Anterior cingulate cortex (tissue), 58 donors: ENCODE results near the gene ITSN1.

ENCODE experiments used
- DNase-seq, 58 donors: peaks; one replicate each; lab custom pipeline; 2025; lab: John Stamatoyannopoulos, UW

ITSN1 gene

GRCh38 chr21:33828083-33828482, 185.8 kb downstream of the ITSN1 start:
- DNase-seq = peak in 3 of 58 donors; percentile 11 to 36 (median 28)

GRCh38 chr21:33828577-33828976, 186.3 kb downstream of the ITSN1 start:
- no peak for DNase-seq

GRCh38 chr21:33829844-33830243, 187.5 kb downstream of the ITSN1 start:
- DNase-seq = no peak

- no peak for DNase-seq
Observed at GRCh38 chr21:33831962-33832659, 189.8 kb downstream of the ITSN1 start.

- no peak for DNase-seq
Observed at GRCh38 chr21:33834801-33835500, 192.7 kb downstream of the ITSN1 start.

GRCh38 chr21:33835920-33836319, 193.6 kb downstream of the ITSN1 start:
- no peak for DNase-seq

GRCh38 chr21:33836408-33836807, 194.1 kb downstream of the ITSN1 start:
- DNase-seq = no peak

GRCh38 chr21:33839167-33839716, 196.9 kb downstream of the ITSN1 start:
- DNase-seq = no peak

GRCh38 chr21:33839806-33840205, 197.5 kb downstream of the ITSN1 start:
- DNase-seq = no peak

GRCh38 chr21:33840771-33841170, 198.5 kb downstream of the ITSN1 start:
- no peak for DNase-seq

- DNase-seq = no peak
Observed at GRCh38 chr21:33841561-33841960, 199.3 kb downstream of the ITSN1 start.

- peak in 3 of 58 donors; percentile 5 to 36 (median 16) for DNase-seq
Observed at GRCh38 chr21:33843216-33843615, 200.9 kb downstream of the ITSN1 start.

GRCh38 chr21:33844104-33844889, 202.0 kb downstream of the ITSN1 start:
- peak in 5 of 58 donors; percentile 11 to 50 (median 19) for DNase-seq

- no peak for DNase-seq
Observed at GRCh38 chr21:33844890-33845205, 202.5 kb downstream of the ITSN1 start.

GRCh38 chr21:33846141-33846540, 203.8 kb downstream of the ITSN1 start:
- no peak for DNase-seq

GRCh38 chr21:33847588-33848248, 205.4 kb downstream of the ITSN1 start:
- no peak for DNase-seq

GRCh38 chr21:33848249-33848953, 206.1 kb downstream of the ITSN1 start:
- DNase-seq = peak in 1 of 58 donors; percentile 18

GRCh38 chr21:33849834-33850233, 207.5 kb downstream of the ITSN1 start:
- no peak for DNase-seq

GRCh38 chr21:33850401-33850800, 208.1 kb downstream of the ITSN1 start:
- DNase-seq = no peak

- DNase-seq = no peak
Observed at GRCh38 chr21:33850985-33851384, 208.7 kb downstream of the ITSN1 start.
